ENCODE measurements around the gene ABI2. TPM values are rescaled to one million over a fixed set of nuclear protein-coding genes. Genes with fewer than 3 reads are reported as not detected.
"Not testable (repeated sequence)": the region's sequence is repeated elsewhere in the genome, so short reads cannot be mapped to it uniquely, and the experiment has no call there.

ABI2 gene
- total RNA-seq, 1 donor from 2014 or later, result 34.7 TPM

GRCh38 chr2:203427061-203427460 is 98.9 kb downstream of the ABI2 start:
- DNase-seq (ENCODE audit: low spot score), result no peak

- DNase-seq (ENCODE audit: low spot score), result not testable (repeated sequence)
These were observed 101.4 kb downstream of the ABI2 start for GRCh38 chr2:203429643-203430042.

GRCh38 chr2:203431391-203432185 is 103.4 kb downstream of the ABI2 start:
- DNase-seq (ENCODE audit: low spot score), result no peak

DNA sequence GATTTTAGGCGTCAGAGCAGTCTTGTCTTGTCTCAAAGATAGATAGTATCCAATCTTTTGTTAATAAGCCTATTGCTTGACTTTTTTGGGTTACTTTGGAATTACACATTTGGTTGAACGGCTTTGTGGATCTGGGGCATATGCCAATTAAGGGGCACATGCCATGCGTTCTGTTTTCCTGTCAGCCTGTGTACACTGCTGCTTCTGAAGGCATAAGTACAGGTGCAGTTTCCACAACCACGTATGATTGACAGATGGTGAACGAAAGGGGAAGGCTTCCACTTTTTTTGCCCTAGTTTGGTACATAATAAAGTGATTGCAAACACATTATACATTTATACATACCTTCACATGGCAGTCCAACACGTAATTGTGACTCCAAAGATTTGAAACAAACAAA is 104.6 kb downstream of the ABI2 start:
- DNase-seq (ENCODE audit: low spot score), result no peak

- DNase-seq (ENCODE audit: low spot score), result no peak
These were observed 108.3 kb downstream of the ABI2 start for GRCh38 chr2:203436496-203436895.

- DNase-seq (ENCODE audit: low spot score), result no peak
These were observed 109.3 kb downstream of the ABI2 start for GRCh38 chr2:203437511-203437910.

DNA sequence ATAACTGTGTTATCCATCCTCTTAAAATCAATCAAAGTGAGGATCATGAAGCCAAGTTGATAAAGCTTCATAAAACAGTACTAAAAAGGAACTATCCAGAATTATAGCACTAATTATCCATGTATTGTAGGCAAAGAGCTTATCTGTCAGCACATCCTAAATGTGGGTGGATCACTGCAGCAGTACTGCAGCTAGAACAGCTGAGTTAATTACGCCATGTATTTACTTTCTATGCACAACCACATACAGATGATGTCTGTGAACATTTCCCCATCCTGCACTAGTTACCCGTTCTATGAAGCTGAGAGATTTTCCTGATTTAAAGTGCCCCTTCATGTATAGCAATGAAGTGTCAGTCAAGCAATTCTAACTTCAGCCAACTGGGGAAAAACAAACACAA is 110.3 kb downstream of the ABI2 start:
- DNase-seq (ENCODE audit: low spot score), result no peak

- DNase-seq (ENCODE audit: low spot score), result no peak
These were observed 112.5 kb downstream of the ABI2 start for GRCh38 chr2:203440671-203441070.

DNA sequence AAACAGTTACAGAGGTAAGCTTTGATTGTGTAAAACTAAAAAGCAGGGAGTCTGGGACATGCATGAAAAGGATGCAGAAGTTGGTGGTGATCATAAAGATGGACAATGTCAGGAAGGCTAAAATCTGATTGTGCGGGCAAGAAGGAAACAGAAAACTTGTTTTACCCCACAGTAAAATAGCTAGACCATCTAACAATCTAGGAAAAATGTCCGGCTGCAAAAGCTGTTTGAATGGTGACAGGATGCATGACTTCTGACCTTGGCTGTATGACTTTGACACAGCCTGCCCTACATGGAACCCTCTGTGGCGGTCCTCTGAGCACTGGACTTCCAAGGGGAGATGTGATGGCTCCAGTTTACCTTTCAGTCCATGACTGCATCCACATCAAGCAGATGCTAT is 113.3 kb downstream of the ABI2 start:
- DNase-seq (ENCODE audit: low spot score), result no peak

DNA sequence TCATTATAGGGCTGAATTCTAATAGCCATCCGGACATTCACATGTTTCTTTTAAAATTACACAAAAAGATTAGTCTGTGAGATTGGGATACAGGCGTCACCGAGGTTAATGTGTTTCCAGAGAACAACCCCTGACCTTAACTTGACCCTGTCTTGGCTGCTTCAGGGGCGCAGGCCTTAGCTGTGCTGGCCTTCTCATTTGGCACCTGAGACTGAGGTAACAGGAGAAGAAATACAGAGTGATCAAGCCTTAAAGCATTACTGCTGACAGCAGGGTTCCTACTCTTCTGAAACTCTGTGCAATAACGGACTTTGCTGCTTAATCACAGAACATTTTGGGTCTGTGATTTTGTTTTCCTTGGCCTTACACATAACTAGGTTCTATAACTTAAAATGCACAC is 114.3 kb downstream of the ABI2 start:
- no peak for DNase-seq (ENCODE audit: low spot score)

DNA sequence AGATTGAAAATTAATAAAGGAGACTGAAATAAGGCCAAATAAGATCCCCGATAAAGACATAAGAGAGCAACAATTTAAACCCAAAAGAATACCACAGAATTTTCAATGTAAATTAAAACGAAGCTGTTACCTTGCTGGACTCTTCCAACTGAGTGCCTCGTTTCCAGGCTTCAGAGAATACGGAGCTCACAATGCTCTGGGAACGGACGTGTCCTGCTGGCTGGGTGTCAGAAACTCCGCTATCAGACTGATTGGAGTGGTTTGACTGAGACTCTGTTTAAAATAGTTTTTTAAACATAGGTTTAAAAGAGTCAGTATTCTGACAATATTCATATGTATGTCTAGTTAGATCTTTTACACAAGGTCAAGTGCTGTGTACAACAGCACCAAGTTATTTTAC is 116.5 kb downstream of the ABI2 start:
- no peak for DNase-seq (ENCODE audit: low spot score)

DNA sequence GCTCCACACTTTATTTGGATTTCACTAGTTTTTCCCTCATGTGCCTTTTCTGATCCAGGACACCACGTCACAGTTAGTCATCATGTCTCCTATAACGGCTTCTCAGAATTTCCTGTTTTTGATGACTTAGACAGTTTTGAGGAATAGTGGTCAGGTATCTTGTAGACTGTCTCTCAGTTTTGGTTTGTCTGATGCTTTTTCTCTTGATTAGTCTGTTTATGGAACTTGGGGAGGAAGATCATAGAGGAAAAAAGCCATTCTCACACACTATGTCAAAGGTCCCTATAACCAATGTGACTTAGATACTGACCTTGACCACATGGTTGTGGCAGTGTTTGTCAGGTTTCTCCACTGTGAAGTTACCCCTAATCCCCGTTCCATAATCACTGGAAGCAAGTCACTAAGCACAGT is 117.9 kb downstream of the ABI2 start:
- DNase-seq (ENCODE audit: low spot score), result no peak

DNA sequence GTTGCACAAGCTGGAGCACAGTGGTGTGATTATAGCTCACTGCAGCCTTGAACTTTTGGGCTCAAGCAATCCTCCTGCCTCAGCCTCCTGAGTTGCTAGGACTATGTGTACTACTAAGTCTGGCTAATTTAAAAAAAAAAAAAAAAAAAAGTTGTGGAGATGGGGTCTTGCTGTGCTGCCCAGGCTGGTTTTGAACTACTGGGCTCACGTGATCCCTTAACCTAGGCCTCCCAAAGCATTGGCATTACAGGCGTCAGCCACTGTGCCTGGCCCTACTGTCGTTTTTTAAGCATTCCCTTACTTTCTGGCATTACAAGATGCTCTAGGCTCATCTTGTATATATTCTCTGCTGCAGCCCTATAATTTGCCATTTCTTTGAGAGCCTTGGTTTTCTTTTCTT is 118.6 kb downstream of the ABI2 start:
- DNase-seq (ENCODE audit: low spot score), result no peak

DNA sequence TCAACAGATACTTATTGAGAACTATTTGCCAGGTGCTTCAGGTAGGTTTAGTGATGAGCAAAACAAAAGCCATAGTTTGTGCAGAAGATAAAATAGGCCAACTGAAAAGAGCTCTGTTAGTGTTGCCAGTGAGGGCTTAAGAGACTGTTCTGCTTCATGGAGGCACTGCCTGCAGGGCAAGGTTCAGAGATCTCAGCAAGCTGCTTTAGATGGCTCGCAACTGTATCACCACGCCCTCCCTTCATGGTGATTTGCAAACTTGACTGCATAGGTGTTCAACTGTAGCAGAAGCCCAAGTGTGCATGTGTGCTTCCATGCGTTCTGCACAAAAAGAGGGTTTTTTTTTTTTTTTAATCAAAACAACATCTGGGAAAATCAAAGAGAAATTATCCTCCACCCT is 122.4 kb downstream of the ABI2 start:
- DNase-seq (ENCODE audit: low spot score), result peak; percentile 2

DNA sequence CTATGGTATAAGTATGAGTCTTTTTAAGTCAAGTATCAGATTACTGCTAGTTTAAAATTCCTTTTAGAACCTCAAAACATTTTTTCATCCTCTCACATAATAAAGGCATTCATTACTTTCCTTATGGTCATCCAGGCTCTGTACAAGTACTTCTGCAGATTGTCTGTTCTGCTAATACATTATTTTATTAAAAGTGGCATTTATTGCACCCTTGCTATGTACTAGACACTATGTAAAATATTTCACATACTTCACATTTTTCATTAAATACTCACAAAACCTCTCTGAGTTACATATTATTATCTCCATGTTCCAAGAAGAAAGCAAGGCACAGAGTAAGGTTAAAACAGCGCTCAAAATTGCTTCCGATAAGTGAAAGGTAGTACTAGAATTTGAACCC is 122.8 kb downstream of the ABI2 start:
- DNase-seq (ENCODE audit: low spot score), result peak; percentile 22

DNA sequence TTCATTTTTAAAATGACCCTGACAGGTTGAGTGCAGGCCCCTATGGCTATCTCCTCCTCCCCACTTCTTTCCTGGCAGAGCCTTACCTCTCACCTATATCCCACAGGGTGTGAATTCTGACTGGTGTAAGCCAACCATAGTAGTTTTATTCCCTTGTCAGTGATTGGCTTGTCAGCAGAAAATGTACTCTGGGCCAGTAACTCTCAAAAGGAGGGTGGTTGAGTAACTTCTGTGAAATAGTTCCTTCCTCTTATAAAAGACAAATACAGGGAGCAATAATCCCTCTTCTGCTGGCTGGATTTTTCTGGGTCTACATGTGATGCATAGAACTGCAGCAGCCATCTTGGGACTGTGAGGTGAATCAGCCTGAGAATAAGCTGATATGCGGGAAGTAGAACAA is 123.5 kb downstream of the ABI2 start:
- peak; percentile 11 for DNase-seq (ENCODE audit: low spot score)

GRCh38 chr2:203453858-203454451 is 125.8 kb downstream of the ABI2 start:
- peak; percentile 65 for DNase-seq (ENCODE audit: low spot score)

DNA sequence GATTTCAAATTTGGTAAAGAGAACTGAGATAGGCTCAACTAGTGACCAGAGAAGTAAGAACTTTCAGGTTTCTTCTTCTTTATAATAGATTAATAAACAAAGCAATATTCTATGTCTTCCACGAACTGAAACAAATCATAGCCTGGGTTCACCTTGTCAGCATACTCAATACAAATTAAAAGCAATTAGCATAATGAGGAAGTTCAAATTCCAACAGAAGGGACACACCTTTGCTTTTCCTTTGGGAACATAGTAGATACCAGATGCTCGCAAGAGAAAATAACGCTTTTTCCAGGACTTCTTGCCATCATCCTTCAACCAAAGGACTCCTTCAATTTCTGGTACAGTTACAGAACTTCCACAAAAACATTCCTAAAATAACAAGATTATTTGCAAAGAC is 127.0 kb downstream of the ABI2 start:
- no peak for DNase-seq (ENCODE audit: low spot score)

- DNase-seq (ENCODE audit: low spot score), result no peak
These were observed 133.6 kb downstream of the ABI2 start for GRCh38 chr2:203461746-203462145.

DNA sequence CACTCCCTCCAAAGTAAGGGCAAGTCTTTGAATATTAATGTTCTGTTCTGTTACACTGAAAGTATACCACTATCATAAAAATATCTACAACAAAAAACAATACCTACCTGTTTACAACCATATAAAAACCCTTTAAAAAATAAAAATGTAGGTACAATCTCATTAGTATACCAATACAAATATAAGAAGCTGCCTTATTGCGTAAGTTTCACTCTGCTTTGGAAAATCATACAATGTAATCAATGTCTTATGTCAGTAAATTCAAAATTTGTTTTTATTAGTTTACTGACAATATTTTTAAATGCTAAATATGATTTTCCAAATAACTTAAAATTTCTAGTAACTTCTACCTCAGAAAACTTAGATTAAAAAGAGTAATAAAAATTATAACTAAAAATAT is 134.1 kb downstream of the ABI2 start:
- no peak for DNase-seq (ENCODE audit: low spot score)

DNA sequence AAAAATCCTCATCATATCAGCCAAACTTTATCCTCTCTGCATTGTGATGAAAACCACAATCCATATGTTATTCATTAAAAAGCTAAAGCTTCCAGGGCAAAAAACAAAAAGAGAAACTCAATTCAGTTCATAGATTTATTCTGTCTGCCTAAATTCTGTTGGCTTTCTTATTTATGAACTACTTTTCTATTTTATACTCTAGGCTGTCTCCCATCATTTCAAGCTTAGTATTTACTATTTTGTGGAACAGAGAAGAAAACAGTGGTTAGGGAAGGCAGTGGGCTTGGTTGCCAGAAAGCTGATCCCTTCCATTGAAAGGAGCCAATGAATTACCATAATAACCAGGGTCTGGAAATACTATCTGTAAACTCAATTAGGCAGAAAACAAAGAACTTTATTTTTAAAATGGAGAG is 135.1 kb downstream of the ABI2 start:
- DNase-seq (ENCODE audit: low spot score), result no peak

DNA sequence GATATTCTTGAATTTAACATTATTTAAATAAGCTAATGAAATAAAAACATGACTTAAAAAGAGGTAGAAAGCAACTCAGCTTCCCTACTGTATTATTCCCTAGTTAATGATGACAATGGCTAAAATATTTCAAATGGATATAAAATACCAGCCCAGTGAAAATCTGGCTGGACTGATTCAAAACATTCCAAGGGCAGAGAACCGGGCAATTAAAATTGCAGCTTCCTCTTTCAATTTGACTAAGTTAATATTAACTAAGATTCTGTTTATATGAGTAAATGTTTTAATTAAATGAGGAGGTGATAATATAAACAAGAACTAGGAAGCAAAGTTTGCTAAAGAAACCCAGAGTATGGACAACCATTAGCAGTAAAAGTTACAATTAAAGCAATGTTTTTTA is 141.4 kb downstream of the ABI2 start:
- DNase-seq (ENCODE audit: low spot score), result no peak

DNA sequence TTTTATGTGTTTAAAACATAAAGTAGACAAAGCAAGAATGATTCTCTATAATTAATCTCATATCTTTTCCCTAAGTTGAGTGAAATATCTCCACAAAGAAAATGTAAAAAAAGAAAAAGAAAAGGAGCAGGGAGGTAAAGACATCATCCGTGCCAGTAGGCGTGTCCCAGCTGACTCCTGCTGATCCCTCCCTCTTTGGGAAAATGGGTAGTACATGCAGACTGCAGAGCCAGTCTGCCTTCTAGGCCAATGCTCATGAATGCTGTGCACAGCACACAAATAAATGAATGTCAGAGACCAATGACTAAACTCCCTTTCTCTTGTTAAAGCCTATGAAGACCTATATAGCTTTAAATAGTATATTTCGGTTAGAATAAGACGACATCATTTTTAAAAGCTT is 142.2 kb downstream of the ABI2 start:
- DNase-seq (ENCODE audit: low spot score), result no peak

DNA sequence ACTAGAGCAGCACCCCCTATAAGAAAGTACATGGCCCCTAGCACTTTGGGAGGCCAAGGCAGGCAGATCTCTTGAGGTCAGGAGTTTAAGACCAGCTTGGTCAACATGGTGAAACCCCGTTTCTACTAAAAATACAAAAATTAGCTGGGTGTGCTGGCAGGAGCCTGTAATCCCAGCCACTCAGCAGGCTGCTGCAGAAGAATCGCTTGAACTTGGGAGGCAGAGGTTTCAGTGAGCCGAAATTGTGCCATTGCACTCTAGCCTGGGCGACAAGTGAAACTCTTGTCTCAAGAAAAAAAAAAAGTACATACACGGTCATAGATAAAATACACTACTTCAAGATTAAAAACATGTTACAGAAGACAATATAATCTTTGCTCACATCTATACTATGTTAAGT is 143.1 kb downstream of the ABI2 start:
- no peak for DNase-seq (ENCODE audit: low spot score)

Data from umbilical cord (tissue), 2 donors.